D341Med (cell line): ENCODE data around the gene CCDC87.
A peak's percentile ranks its signal among the peaks of the same experiment; 100 is the strongest.
"Not testable (repeated sequence)": the region's sequence is repeated elsewhere in the genome, so short reads cannot be mapped to it uniquely, and the experiment has no call there.

ENCODE experiments used
- DNase-seq: peaks from one replicate; pipeline ENCODE4 v3.0.0; 2012; ENCODE audit warnings: low spot score

CCDC87 gene, protein sequence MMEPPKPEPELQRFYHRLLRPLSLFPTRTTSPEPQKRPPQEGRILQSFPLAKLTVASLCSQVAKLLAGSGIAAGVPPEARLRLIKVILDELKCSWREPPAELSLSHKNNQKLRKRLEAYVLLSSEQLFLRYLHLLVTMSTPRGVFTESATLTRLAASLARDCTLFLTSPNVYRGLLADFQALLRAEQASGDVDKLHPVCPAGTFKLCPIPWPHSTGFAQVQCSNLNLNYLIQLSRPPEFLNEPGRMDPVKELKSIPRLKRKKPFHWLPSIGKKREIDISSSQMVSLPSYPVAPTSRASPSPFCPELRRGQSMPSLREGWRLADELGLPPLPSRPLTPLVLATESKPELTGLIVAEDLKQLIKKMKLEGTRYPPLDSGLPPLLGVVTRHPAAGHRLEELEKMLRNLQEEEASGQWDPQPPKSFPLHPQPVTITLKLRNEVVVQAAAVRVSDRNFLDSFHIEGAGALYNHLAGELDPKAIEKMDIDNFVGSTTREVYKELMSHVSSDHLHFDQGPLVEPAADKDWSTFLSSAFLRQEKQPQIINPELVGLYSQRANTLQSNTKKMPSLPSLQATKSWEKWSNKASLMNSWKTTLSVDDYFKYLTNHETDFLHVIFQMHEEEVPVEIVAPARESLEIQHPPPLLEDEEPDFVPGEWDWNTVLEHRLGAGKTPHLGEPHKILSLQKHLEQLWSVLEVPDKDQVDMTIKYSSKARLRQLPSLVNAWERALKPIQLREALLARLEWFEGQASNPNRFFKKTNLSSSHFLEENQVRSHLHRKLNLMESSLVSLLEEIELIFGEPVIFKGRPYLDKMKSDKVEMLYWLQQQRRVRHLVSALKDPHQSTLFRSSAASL

DNA sequence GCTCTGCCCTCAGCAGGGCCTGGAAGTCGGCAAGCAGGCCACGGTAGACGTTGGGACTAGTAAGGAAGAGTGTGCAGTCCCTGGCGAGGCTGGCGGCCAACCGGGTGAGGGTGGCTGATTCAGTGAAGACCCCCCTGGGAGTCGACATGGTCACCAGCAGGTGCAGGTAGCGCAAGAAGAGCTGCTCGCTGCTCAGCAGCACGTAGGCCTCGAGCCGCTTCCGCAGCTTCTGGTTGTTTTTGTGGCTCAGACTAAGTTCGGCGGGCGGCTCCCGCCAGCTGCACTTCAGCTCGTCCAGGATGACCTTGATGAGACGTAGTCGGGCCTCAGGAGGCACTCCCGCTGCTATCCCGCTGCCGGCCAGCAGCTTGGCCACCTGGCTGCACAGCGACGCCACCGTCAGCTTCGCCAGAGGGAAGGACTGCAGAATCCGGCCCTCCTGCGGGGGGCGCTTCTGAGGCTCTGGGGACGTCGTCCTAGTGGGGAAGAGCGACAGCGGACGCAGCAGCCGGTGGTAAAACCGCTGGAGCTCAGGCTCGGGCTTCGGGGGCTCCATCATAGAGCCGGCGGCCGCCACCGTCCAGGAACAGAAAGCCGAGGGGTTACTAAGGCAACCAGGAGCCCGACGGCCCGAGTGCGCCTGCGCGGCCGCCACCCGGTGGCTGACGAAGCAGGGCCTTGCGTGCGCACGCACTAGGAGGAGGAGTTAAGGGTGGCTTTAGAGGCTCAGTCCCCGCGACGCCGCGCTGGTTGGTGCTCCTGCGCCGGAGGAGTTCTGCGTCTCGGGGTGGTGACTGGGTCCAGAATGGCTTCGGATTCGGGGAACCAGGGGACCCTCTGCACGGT is at the start of gene CCDC87, which contains the start of gene CCS:
TSS of gene CCDC87 (minus strand) at position 607 of the 846 bp plus-strand sequence. CDS start at position 559, 48 bp downstream.
TSS of gene CCS (plus strand) at position 729 of the 846 bp plus-strand sequence. CDS start at position 806, 77 bp downstream.
- DNase-seq: peak; percentile 100

DNA sequence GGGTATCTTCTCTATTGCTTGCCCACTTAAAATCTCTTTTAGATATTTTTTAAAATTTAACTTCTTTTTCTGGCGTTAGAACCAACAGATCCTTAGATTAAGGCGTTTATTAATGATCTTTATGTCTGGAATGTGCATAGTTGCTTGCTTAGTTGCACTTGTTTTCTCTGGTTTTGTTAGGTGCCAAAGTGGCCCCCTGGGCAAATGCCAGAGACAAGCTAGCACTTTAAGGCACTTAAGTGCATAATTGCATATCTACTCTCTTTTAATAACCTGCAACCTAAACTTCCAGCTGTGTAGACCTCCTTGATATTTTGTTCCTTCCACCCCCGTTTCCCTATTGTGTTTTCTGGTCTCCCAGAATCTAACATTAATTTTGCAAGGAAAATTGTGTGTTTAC is 49.0 kb upstream of the CCDC87 start:
- DNase-seq: no peak

DNA sequence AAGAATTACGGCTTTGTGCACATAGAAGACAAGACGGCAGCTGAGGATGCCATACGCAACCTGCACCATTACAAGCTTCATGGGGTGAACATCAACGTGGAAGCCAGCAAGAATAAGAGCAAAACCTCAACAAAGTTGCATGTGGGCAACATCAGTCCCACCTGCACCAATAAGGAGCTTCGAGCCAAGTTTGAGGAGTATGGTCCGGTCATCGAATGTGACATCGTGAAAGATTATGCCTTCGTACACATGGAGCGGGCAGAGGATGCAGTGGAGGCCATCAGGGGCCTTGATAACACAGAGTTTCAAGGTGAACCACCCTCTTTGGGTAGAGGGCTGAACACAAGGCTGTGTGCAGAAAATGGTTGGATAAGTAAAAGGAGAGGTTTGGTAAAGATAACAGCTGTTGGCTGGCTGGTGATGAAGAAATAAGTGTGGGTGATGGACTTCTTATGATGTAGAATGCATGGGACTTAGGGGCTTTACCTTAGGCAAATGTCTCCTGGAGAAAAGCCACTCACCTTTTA is 47.0 kb upstream of the CCDC87 start:
- not testable (repeated sequence) for DNase-seq

DNA sequence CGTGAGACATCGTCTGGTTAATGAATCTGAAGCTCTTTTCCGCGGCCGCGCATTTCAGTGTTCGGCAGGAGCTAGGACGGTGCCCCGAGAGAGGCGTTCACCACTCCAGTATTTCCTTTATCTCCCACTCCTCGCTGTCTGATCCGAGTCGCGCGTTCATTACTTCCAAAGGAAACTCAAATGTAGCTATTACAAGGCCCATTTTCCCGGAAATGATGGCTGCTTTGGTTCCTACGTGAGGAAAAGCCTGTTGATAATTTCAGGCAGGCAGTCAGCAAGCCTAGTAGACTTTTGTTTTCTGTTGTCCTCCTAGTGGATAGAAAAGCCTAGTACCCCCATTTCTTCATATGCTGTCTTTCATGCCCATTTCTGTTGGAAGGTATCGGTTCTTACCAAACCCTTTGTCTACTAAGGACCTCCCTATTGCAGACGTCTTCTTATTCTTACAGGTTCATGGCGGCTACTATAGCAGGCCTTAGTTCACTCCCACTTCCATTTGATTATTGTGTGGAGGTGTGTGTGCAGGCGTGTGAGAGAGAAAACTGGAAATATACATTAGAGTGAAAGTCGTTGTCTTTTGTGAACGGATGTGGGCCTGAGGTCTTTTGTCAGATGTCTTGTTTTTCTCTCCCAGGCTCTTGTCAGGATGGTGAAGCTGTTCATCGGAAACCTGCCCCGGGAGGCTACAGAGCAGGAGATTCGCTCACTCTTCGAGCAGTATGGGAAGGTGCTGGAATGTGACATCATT is 46.4 kb upstream of the CCDC87 start:
- DNase-seq: no peak

DNA sequence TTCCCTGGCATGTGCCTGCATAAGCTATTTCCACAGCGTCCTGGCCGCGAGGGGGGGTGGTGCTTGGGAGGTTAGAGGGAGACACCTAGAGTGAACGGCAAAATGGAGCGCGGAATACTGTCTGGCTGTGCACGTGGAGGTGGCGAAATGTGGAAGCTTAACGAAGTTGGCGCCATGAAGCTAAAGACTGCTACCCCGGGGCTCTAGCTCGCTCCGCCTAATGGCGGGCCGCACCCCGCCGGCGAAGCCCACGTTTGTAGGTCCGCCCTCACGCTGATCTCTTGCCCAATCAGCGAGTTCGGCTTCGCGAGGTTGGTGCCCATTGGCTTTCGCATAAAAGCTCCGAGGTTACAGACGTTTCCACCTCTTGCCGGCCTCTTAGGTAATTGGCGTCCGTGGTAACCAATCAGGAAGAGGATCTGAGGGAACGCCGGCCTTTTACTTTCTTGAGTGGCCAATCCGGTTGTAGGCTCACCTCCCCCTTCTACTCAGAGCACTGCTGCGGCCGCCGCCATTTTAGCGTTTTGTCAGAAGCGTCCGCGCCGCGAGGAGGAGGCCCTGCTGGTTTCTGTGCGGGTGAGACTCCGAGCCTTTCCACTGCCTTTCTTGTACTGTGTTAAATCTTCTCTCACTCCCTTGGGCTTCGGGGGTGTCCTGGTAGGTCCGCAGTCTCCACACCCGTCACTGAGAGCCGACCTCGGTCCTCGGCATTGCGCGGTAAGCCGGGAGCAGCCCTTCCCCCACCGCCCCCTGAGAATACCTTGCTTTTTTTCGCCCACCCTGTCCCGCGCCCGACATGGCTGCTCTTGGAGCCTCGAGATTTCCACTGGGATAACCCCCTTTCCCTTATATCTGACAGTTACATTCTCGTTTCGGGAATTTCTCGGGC is 45.6 kb upstream of the CCDC87 start, which contains the start of gene RBM4:
TSS of gene RBM4 (plus strand) at position 527 of the 889 bp plus-strand sequence. CDS start 1,009 bp downstream, outside the sequence.
- DNase-seq: peak; percentile 95

DNA sequence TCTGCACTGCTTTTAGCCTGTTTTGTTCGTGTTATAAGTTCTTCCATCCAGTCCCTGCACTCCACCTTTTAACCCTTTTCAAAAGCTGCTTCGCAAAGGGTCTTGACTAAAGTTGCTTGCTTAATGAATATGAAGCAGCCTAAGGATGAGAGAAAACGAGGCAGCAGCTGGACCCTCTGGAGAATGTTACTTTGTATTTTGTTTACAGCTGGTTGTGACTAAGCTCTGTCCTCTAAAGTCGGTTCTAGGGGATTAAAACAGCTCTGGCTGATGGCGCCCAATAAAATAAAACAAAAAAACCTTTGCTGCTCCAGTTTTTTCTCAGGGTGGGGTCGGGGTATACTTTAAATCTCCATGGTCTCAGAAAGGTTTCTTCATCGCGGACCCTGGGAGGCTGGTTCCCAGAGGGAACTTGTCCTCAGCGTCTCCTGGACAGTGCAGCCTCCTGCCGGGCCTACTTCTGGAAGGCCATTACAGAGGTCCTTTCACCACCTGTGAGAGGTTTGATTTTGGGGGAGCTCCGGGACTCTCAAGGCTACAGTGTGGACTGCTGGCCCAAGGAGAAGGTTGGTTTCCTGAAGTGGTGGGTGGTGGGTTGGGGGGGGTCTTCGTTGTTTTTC is 44.8 kb upstream of the CCDC87 start:
- DNase-seq: peak; percentile 21

DNA sequence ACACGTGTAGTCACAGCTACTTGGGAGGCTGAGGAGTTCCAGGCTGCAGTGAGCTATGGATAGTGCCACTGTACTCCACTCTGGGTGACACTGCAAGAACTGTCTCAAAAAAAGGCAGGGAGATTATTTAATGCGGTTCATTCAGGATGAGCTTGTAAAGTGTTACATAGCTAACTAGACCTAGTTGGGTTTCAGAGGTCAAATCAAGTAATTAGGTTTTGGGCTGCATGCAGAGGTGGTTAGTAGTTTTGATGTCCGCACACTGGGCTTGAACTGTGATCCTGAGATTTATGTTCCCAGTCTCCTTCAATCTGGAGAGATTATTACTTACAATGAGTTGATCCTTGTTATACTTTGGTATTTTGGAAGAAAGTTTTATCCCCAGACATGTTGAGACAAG is 43.5 kb upstream of the CCDC87 start:
- DNase-seq: no peak

DNA sequence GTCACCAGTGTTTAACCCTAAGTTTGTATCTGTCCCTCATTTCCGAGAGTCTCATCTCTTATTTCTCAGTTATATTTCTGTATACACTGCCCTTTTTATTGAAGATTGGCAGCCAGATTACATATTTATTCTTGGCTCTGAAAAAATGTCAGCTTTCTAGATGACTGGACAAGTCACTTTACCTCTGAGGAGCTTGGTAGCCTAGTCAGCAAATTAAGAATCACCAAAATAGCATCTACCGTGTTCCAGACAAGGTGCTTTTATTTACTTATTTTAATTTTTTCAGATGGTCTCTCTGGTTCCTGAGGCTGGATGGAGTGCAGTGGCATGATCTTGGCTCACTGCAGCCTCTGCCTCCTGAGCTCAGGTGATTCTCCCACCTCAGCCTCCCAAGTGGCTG is 40.1 kb upstream of the CCDC87 start:
- DNase-seq: no peak

DNA sequence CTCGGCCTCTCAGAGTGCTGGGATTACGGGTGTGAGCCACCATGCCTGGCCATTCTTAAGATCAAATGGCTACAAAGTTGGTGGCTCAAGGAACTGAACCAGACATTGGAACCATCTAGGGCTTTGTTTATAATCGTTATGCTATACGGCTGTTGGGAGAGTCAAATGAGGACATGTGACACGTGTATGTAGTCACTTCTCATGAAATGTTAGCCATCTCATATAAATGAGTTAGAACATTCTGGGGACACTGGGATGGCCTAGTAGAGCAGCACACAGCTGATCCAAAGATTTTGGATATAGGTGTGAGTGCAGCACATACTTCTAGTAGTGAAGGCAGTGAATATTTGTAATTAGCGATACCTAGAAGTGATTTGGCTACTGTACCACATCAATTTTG is 39.0 kb upstream of the CCDC87 start:
- DNase-seq: no peak

DNA sequence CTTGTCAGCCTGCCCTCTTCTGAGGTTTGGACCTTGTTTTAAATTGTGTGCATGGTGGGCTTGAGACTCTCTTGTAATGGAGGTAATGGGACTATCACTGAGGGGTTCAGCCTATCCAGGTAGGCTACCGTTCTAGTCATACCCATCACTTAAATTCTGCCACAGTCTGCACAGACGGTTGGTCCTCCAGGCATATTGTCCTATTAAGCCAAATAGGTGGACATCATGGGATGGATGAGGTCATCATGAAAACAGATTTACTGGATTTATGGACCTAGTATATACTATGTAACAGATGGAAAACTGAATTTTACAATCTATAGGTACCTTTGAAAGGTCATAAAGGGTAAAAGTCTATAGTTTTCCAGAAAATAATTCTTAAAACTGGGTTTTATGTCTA is 36.5 kb upstream of the CCDC87 start:
- no peak for DNase-seq

DNA sequence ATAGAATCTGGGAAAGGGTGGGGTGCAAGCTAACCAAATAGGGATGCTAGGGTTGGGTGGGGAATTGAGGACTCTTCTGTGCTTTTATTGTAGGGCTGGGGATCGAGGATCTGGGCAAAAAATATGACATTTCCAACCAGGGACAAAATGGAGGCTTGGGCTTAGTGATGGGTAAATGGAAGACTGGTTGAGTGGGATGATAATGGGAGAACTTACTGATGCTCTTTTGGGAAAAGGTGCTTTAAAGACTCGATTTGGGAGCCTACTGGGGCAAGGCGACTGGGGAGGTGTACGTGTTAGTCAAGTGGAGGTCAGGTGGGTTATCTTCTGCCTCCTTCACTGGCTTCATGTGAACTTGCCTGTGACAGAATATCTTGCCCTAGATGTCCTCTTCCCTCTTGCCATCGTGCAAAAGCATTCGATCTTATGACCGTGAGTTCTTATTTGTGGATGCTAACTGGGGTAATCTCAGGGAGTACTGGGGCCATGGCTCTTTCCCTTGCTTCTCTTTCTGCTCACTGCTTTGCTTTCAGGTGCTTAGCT is 35.3 kb upstream of the CCDC87 start:
- no peak for DNase-seq

DNA sequence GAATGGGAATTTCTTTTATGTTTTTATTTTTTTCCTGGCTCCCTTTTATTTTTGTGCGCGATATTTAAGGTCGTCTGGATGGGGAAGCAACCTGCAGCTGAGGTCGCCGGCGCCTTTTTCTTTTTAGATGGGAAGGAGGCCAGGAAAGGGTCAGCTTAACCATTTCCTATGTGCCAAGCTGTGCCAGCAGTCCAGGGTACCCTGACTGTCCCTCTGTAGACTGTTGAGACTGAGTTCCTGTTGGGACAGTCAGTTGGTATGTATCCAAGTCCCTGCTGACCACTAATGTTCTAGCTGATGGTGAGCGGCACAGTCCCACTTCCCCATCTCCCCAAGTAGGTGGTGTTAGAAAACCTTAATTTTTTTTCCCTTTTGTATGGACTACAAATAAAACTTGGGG is 34.1 kb upstream of the CCDC87 start:
- no peak for DNase-seq

DNA sequence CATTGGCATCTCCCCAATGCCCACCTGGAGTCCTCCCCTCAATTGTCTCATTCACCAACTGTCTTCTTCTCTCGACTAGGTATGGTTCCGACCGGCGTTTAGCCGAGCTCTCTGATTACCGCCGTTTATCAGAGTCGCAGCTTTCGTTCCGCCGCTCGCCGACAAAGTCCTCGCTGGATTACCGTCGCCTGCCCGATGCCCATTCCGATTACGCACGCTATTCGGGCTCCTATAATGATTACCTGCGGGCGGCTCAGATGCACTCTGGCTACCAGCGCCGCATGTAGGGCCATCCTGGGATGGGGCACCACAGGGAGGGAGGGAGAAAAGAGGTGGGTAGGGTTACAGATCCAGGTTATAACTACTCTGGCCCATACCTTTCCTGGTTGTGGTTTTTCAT is 33.5 kb upstream of the CCDC87 start:
- DNase-seq: no peak

DNA sequence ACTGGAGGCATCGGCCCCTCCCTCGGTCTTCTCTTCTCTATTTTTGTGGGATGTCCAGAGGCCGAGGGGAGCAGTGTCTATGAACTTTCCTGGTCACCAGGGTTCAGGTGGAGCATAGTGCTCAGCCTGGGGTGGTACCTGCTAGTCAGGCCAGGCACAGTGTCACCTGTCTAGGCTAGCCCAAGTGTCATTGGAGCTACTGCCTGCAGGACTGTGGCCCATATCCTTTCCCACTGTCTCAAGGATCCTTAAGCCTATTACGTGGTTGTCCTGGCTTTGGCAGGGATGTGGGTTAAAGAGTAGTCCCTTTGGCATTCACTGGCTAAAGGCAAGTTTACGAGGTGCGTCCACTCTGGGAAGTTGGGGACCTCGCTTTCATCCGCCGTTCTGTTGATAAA is 32.9 kb upstream of the CCDC87 start:
- no peak for DNase-seq

DNA sequence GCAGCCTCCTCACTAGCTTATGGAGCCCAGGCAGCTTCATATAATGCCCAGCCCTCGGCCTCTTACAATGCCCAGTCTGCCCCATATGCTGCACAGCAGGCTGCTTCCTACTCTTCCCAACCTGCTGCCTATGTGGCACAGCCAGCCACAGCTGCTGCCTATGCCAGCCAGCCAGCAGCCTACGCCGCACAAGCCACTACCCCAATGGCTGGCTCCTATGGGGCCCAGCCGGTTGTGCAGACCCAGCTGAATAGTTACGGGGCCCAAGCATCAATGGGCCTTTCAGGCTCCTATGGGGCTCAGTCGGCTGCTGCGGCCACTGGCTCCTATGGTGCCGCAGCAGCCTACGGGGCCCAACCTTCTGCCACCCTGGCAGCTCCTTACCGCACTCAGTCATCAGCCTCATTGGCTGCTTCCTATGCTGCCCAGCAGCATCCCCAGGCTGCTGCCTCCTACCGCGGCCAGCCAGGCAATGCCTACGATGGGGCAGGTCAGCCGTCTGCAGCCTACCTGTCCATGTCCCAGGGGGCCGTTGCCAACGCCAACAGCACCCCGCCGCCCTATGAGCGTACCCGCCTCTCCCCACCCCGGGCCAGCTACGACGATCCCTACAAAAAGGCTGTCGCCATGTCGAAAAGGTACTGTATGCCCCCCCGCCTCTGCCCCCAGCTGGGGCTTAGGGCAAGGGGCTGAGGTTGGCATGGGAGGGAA is 32.3 kb upstream of the CCDC87 start:
- no peak for DNase-seq

DNA sequence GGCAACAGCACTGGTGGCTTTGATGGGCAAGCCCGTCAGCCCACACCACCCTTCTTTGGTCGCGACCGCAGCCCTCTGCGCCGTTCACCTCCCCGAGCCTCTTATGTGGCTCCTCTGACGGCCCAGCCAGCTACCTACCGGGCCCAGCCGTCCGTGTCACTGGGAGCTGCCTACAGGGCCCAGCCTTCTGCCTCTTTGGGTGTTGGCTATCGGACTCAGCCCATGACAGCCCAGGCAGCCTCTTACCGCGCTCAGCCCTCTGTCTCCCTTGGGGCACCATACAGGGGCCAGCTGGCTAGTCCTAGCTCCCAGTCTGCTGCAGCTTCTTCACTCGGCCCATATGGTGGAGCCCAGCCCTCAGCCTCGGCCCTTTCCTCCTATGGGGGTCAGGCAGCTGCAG is 31.6 kb upstream of the CCDC87 start:
- no peak for DNase-seq

DNA sequence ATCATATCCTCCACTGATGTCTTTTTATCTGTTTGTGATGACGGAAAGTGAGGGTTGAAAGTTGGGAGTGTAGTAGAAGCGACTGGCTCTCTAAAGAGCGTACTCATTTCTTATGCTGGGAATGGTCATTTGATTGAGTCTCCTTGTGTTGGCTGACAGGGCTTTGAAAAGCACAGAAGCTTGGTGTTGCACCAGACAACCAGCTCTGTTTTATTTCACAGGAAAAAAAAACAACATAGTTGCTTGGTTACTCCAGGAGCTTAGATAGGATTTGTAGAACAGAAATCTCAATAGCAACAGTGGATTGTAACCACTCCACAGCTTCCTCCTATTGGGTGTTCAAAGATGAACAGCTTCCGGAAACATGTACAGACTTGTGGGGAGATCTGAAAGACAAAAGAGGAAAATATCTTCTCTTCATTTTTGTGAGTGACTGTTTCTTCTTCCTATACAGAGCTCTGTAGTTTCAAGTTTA is 26.3 kb upstream of the CCDC87 start:
- DNase-seq: no peak

DNA sequence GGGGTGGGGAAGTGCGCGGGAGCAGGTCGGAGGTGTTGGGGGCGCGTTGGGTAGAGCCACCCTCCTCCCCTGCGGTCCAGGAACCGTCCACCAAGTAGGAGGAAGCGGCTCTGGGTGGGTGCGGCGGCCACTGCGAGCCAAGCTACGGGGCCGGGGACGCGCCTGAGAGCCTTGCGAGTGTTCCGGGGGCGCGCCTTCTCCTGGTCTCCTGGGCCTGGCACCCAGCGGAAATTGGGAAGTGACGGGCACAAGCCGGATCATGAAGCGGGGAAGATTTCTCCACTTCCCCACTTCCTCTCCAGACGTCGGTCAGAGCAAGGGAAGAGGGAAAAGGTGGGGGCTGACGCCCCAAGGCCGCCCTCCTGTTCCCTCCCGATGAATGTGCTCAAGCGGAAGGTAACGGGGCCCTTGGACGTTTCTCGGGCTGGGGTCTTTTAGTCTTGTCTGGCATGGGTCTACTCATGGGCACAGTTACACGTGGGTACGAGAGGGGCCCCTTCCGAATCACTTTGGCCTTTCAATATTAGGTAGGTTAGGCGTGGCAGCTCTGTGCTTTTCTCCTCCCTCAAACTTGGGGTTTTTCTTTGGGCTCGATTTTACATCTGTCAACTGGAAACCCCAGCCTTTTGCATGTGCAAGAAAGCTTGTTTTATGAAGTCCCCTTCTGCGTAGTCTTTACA is 24.4 kb upstream of the CCDC87 start:
- DNase-seq: no peak
